ENCODE results near the gene CCDC88C.

GRCh38 chr14:91306547-91306946 lies 111.1 kb downstream of the CCDC88C start:
- TF ChIP-seq CTCF (IDR thresholded peaks at IDR 0.05), result no peak
- TF ChIP-seq POLR2A (IDR thresholded peaks at IDR 0.05), result no peak
